Hepatocyte (in vitro differentiated cells): Measurements from ENCODE around the gene TMEM87B.

ENCODE experiments used
- CTCF ChIP-seq: fragments of 200-600 bp; sonication (generic); IDR thresholded peaks from 2 replicates; pipeline ENCODE4 v1.5.1; 2016; ENCODE audit warnings: antibody characterized with exemption, mild to moderate bottlenecking; ENCODE audit not compliant: poor library complexity
- EZH2 ChIP-seq: fragments of 200-600 bp; sonication (generic); IDR thresholded peaks from 2 replicates; pipeline ENCODE4 v1.6.1; 2016; ENCODE audit warnings: antibody characterized with exemption, mild to moderate bottlenecking, borderline replicate concordance
- EZH2phosphoT487 ChIP-seq: fragments of 200-600 bp; sonication (generic); IDR thresholded peaks from one replicate; pipeline ENCODE4 v1.6.1; 2018; ENCODE audit warnings: antibody characterized with exemption, mild to moderate bottlenecking, low read depth, moderate library complexity; ENCODE audit not compliant: unreplicated experiment, severe bottlenecking

GRCh38 chr2:112093216-112093615 lies 38.1 kb downstream of the TMEM87B start:
- no peak for TF ChIP-seq CTCF
- TF ChIP-seq EZH2phosphoT487 = no peak
- TF ChIP-seq EZH2 = no peak
